Calu3 (cell line): ENCODE data around the gene MICALL1. TPM values are rescaled to one million over a fixed set of nuclear protein-coding genes. Genes with fewer than 3 reads are reported as not detected.
"Not testable (repeated sequence)": the region's sequence is repeated elsewhere in the genome, so short reads cannot be mapped to it uniquely, and the experiment has no call there.

ENCODE experiments used
- BruUV-seq: library from RNA; stranded (reverse); fragments of 400-500 nt; replicated peaks from 2 replicates; lab custom pipeline; 2021; lab: Mats Ljungman, UMichigan
- CTCF ChIA-PET: fragments of 300-600 bp; sonication (Branson Sonifier 250); formaldehyde crosslinking; loops from one replicate; lab custom pipeline; 2022; ENCODE audit warnings: antibody characterized with exemption; lab: Charles Lee
- DNase-seq: peaks from one replicate; pipeline ENCODE4 v3.0.0; 2022
- H3K27ac Mint-ChIP-seq: one replicate; pipeline ENCODE4 v1.8.0; 2022; ENCODE audit warnings: mixed read lengths; ENCODE audit not compliant: unreplicated experiment
- H3K27me3 Mint-ChIP-seq: one replicate; pipeline ENCODE4 v1.8.0; 2022; ENCODE audit warnings: mixed read lengths; ENCODE audit not compliant: unreplicated experiment
- H3K36me3 Mint-ChIP-seq: one replicate; pipeline ENCODE4 v1.8.0; 2022; ENCODE audit warnings: mild to moderate bottlenecking, moderate library complexity, mixed read lengths; ENCODE audit not compliant: insufficient read depth, unreplicated experiment
- H3K4me1 Mint-ChIP-seq: one replicate; pipeline ENCODE4 v1.8.0; 2022; ENCODE audit warnings: mild to moderate bottlenecking, low read depth, mixed read lengths; ENCODE audit not compliant: unreplicated experiment
- H3K4me3 Mint-ChIP-seq: one replicate; pipeline ENCODE4 v1.8.0; 2022; ENCODE audit warnings: mild to moderate bottlenecking, low read depth, moderate library complexity, mixed read lengths; ENCODE audit not compliant: unreplicated experiment
- H3K9me3 Mint-ChIP-seq: one replicate; pipeline ENCODE4 v1.8.0; 2022; ENCODE audit warnings: low read depth, mixed read lengths; ENCODE audit not compliant: unreplicated experiment
- intact Hi-C: fragments of 100-400 bp; cut with micrococcal nuclease; formaldehyde crosslinking; loops from one replicate; pipeline ENCODE4 v1.10.0; 2022; ENCODE audit not compliant: unreplicated experiment
- total RNA-seq: library from RNA; stranded (reverse); gene quantifications from 2 replicates; pipeline ENCODE4 v1.2.3, GENCODE V29; 2022
- TF ChIP-seq, protein P1 (sequence below): fragments of 200-600 bp; IDR thresholded peaks from one replicate; pipeline ENCODE4 v1.8.0; 2022; ENCODE audit warnings: antibody characterized with exemption; ENCODE audit not compliant: unreplicated experiment

MICALL1 gene
- total RNA-seq, 1 experiment from 2014 or later, result 69.7 TPM

GRCh38 chr22:37954686-37955085, 48.6 kb downstream of the MICALL1 start:
- H3K4me1 Mint-ChIP-seq, result peaks cover 23% of the 10 kb centered on the region
- H3K4me3 Mint-ChIP-seq, result peak overlapping the region; percentile 94
- H3K36me3 Mint-ChIP-seq, result peaks cover 51% of the 10 kb centered on the region
- DNase-seq, result no peak
- H3K27ac Mint-ChIP-seq, result peak overlapping the region; percentile 87
- BruUV-seq, result no TSS peak
- CTCF ChIA-PET, result interaction anchor here (0.8 to 1.7 kb wide), 2 partner anchors 11 to 76 kb away, joined by 3 to 8 read pairs; no protein-coding TSS in a partner anchor
- intact Hi-C loops, result no loop called here
- no peaks in the 10 kb centered on the region for H3K27me3 Mint-ChIP-seq
- no peaks in the 10 kb centered on the region for H3K9me3 Mint-ChIP-seq
- TF ChIP-seq, protein P1, sequence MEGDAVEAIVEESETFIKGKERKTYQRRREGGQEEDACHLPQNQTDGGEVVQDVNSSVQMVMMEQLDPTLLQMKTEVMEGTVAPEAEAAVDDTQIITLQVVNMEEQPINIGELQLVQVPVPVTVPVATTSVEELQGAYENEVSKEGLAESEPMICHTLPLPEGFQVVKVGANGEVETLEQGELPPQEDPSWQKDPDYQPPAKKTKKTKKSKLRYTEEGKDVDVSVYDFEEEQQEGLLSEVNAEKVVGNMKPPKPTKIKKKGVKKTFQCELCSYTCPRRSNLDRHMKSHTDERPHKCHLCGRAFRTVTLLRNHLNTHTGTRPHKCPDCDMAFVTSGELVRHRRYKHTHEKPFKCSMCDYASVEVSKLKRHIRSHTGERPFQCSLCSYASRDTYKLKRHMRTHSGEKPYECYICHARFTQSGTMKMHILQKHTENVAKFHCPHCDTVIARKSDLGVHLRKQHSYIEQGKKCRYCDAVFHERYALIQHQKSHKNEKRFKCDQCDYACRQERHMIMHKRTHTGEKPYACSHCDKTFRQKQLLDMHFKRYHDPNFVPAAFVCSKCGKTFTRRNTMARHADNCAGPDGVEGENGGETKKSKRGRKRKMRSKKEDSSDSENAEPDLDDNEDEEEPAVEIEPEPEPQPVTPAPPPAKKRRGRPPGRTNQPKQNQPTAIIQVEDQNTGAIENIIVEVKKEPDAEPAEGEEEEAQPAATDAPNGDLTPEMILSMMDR, result no peak

- BruUV-seq, H3K27me3 Mint-ChIP-seq, H3K9me3 Mint-ChIP-seq: not testable (repeated sequence)
Observed at GRCh38 chr22:37955825-37956397, 49.8 kb downstream of the MICALL1 start.

DNA sequence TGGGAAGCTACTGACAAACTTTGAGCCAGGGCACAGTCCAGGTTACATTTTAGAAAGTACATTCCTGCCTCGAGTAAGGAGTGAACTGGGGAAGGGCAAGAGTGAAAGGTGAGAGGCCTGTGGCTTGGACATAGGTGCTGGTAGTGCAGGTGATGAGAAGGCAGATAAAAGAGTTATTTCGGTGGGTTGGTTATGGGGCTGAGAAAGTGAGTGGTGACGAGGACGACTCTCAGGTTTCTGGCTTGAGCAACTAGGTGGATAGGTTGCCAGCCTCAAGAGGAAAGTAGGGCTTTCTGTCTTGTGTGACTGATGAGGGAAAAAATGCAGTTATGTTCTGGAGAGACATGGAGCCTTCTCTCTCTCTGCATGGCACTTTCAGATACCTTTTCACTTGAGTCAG, 51.1 kb downstream of the MICALL1 start:
- no peak for DNase-seq
- Mint-ChIP-seq H3K27ac (no peak overlapping the region), H3K27me3 (no peaks in the 10 kb centered on the region), H3K4me3 (no peak overlapping the region), H3K9me3 (no peaks in the 10 kb centered on the region), H3K4me1 (peaks cover 20% of the 10 kb centered on the region), H3K36me3 (peaks cover 62% of the 10 kb centered on the region)
- CTCF ChIA-PET, result no interaction called here
- intact Hi-C loops, result no loop called here
- TF ChIP-seq, protein P1, result no peak
- BruUV-seq, result no TSS peak

More at GRCh38 chr22:37955825-37956397, 49.8 kb downstream of the MICALL1 start:
- H3K4me3 Mint-ChIP-seq, DNase-seq, intact Hi-C loops, H3K27ac Mint-ChIP-seq: not testable (repeated sequence)
- Mint-ChIP-seq H3K36me3 (peaks cover 62% of the 10 kb centered on the region), H3K4me1 (peaks cover 23% of the 10 kb centered on the region)
- CTCF ChIA-PET, result interaction anchor here (0.6 kb wide), 1 partner anchor 57 kb away, joined by 3 read pairs; no protein-coding TSS in a partner anchor

- CTCF ChIA-PET, result interaction anchor here (0.7 to 1.2 kb wide), 2 partner anchors 124 to 142 kb away, joined by 3 to 7 read pairs; no protein-coding TSS in a partner anchor
- no TSS peak for BruUV-seq
- Mint-ChIP-seq H3K9me3 (no peaks in the 10 kb centered on the region), H3K36me3 (peaks cover 44% of the 10 kb centered on the region), H3K4me1 (peaks cover 11% of the 10 kb centered on the region), H3K4me3 (no peak overlapping the region), H3K27ac (no peak overlapping the region), H3K27me3 (no peaks in the 10 kb centered on the region)
- TF ChIP-seq, protein P1, result no peak
- intact Hi-C loops, result no loop called here
- no peak for DNase-seq
Observed at GRCh38 chr22:37959231-37959825, 53.2 kb downstream of the MICALL1 start.

DNA sequence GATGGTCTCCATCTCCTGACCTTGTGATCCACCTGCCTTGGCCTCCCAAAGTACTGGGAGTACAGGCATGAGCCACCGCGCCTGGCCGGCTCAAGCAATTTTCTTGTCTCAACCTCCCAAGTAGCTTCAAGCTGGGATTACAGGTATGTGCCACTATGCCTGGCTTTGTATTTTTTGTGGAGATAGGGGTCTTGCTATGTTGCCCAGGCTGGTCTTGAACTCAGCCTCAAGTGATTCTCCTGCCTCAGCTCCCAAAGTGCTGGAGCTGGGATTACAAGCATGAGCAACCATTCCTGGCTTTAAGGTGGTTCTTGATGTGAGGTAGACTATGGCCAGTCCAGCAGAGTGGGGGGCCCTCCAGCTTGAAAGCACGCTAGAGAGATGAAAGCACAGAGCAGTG, 55.0 kb downstream of the MICALL1 start:
- Mint-ChIP-seq H3K27ac (no peak overlapping the region), H3K4me1 (no peaks in the 10 kb centered on the region), H3K9me3 (no peaks in the 10 kb centered on the region), H3K27me3 (no peaks in the 10 kb centered on the region), H3K4me3 (no peak overlapping the region), H3K36me3 (peaks cover 47% of the 10 kb centered on the region)
- CTCF ChIA-PET, result no interaction called here
- no peak for DNase-seq
- TF ChIP-seq, protein P1, result no peak
- BruUV-seq, result no TSS peak
- intact Hi-C loops, result no loop called here
